GM21825 (cell line): ENCODE measurements around the gene RNF39.
"Not testable (repeated sequence)": the region's sequence is repeated elsewhere in the genome, so short reads cannot be mapped to it uniquely, and the experiment has no call there.

Experiments
- ATAC-seq: cut with Tn5 transposase; IDR thresholded peaks from one replicate; pipeline ENCODE4 v1.9.1; 2021; ENCODE audit warnings: mild to moderate bottlenecking, moderate library complexity; ENCODE audit not compliant: unreplicated experiment

Gene RNF39, protein sequence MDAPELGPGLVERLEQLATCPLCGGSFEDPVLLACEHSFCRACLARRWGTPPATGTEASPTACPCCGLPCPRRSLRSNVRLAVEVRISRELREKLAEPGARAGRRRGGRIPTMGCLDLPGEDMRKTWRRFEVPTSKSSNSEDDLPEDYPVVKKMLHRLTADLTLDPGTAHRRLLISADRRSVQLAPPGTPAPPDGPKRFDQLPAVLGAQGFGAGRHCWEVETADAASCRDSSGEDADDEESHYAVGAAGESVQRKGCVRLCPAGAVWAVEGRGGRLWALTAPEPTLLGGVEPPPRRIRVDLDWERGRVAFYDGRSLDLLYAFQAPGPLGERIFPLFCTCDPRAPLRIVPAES

DNA sequence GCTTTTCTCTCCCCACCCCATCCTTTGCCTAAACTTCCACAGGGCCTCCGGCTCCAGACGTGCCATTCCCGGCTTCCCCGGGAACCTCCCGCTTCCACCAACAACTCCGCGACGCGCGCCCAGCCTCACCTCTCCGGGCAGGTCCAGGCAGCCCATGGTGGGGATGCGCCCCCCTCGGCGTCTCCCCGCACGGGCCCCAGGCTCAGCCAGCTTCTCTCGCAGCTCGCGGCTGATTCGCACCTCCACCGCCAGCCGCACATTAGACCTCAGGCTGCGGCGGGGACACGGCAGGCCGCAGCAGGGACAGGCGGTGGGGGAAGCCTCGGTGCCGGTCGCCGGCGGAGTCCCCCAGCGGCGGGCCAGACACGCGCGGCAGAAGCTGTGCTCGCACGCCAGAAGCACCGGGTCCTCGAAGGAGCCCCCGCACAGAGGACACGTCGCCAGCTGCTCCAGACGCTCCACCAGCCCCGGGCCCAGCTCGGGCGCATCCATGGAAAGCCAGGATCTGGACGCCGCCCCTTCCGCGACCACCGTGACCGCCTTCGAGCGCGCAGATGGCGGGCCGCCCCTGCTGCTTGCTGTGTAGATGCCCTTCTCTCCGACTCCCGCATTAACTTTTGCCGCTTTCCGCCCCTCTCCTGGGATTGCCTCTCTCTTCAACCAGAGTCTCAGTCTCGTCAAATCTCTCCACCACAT, at the start of gene RNF39:
Gene RNF39 (minus strand): TSS at position 676 of the 696 bp plus-strand sequence. CDS start 184 bp downstream, at position 492.
- ATAC-seq = no peak

GRCh38 chr6:30122515-30122914, 46.9 kb upstream of the RNF39 start:
- no peak for ATAC-seq

GRCh38 chr6:30121446-30122366, 46.1 kb upstream of the RNF39 start:
- no peak for ATAC-seq

DNA sequence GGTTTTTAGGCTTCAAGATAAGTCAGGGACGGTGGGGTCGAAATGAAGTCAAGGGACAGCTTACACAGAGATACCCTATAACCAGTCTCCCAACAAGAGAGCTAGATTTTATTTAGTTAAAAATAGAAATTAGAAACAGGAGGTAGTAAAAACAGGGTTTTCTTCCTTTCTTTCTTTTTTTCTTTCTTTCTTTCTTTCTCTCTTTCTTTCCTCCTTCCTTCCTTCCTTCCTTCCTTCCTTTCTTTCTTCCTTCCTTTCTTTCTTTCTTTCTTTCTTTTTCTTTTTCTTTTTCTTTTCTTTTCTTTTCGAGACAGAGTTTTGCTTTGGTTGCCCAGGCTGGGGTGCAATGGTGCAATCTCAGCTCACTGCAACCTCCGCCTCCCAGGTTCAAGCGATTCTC, 43.1 kb upstream of the RNF39 start:
- not testable (repeated sequence) for ATAC-seq

DNA sequence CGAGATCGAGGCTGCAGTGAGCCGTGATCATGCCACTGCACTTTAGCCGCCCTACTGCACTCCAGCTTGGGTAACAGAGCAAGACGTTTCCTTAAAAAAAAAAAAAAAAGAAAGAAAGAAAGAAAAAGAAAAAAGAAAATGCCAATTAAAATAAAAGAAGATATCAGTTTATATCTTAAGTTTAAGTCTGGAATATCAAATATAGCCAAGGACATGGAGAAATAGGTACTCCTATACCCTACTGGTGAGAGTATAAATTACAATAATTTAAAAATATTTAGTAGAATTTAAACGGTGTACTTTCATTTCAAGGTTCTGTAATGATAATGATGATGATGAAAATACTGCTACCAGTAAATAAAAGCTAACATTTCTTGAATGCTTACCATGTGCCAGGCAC, 41.2 kb upstream of the RNF39 start:
- ATAC-seq = no peak

GRCh38 chr6:30113841-30114240, 38.3 kb upstream of the RNF39 start:
- ATAC-seq = no peak

DNA sequence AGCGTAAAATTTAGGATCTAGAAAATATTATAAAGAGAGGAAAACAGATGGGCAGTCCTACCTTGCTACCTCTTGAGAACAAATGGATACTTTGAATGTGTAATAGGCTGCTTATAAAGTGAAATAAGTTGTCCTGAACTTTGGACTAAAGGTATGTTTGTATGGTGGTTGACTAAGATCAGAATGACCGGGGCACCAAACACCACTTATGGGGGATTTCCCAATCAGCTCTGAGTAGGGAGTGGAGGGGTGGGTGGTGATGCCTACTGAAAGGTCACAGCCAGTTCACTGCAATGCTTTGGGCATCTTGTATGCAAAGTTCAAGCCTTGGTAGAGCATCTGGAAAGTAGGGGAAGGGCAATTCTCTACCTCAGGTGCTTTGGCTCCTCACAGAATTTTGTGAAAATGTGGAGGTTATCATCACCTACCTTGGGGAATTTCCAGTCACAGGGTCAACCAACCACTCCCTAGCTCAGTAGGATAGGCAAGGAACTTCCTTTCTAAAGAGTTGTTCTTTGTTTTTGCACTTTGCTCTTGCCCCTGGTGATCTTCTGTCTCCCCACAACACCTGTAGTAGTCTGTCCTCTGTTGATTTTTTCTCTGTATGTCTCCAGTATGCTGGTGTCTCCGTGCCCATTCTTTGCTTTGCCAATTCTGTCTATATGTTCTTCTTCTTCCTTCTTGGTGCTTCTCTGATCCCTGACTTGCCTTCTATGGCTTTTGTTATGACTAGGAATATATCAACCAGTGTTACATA, 37.6 kb upstream of the RNF39 start, which contains the start of gene TRIM31:
Gene TRIM31 (minus strand): TSS at position 88 of the 757 bp plus-strand sequence. CDS start 285 bp downstream, outside the sequence.
- peak; percentile 63 for ATAC-seq

- no peak for ATAC-seq
Measured at GRCh38 chr6:30112402-30112994, 36.9 kb upstream of the RNF39 start.

GRCh38 chr6:30111266-30111856, 35.8 kb upstream of the RNF39 start:
- ATAC-seq = no peak

- ATAC-seq = no peak
Measured at GRCh38 chr6:30104661-30105060, 29.1 kb upstream of the RNF39 start.

GRCh38 chr6:30103872-30104179, 28.3 kb upstream of the RNF39 start:
- ATAC-seq = no peak

- ATAC-seq = no peak
Measured at GRCh38 chr6:30102970-30103871, 27.7 kb upstream of the RNF39 start.

DNA sequence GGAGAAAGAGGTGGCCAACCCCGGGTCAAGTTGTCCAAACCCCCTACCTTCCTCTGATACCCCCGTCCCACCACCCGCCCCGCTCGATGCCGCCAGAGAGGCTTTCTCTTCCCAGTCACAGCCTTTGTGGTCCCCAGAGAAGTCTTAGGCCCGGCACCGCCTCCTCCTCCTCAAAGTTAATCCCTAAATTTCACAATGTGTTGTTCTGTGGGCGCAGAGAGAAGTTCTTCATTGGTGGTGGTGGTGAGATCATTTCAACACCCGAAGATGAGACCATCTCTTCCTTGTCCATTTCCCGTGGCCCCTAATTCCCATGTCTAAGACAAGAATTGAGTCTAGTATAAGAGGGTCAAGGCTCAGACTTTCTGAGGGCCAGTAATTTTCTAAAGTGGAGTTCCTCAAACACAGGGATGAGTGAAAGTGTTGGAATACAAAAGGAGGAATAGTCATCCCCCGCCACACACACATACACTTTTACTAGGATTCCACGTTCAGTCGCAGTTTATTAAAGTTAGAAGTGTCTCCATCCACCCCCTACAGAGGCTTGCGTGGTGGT, 26.9 kb upstream of the RNF39 start:
- no peak for ATAC-seq

- ATAC-seq = peak; percentile 66
Measured at GRCh38 chr6:30101444-30102413, 26.2 kb upstream of the RNF39 start.

GRCh38 chr6:30100585-30101443, 25.2 kb upstream of the RNF39 start:
- no peak for ATAC-seq

DNA sequence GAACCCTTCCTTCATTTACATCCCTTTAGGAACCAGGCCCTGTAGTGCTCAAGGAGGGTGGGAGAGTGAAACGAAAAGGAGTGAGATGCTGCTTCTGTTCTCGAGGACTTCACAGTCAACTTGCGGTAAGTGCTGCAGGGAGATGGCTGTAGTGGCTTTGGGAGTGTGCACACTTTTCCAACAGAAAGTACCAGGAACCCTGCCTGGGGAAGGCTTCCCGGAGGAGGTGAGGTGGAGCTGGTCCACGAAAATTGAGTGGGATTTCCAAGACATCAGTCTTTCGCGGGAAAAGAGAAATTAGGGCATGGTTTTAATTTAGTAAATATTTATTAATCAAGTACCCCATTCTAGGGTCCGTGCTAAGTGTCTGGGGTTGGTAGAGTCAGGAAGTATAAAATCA, 24.6 kb upstream of the RNF39 start:
- no peak for ATAC-seq
